Measurements from ENCODE around the gene RASSF4. TPM values are rescaled to one million over a fixed set of nuclear protein-coding genes. Genes with fewer than 3 reads are reported as not detected.

Gene RASSF4
- total RNA-seq, 2 experiments from 2014 or later = 1.1 to 2.2 TPM

DNA sequence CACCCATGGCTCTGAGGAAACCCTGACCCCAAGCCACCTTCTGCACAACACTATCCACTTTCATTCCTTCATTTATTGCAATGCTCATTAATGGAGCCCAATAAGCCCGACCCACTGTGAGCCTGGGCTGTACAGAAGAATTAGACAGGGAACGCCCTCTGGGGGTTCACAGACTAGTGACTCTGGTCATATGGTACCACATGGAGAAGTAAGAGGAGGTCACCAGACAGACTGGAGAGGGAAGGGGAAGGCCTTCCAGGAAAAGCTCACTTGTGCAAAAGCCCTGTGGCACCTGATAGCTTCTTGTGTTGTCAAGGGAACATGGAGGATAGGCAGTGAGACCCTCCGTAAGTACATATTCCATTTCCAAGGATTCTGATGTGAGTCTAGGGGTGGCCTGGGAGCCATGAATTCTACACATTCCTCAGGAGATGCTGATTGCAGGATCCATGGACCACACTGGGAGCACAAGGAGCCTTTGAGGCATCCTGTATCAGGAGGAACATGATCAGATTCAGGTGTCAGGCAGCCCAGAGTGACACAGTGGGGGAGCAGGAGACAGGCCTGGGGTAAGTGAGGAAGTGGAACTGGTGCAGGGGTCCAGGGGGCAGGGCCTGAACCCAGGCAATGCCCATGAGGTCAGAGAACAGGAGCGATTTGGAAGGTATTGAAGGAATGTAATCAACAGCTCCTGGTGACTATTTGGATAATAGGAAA, 28.5 kb upstream of the RASSF4 start:
- no peaks in the 10 kb centered on the region for H3K9me3 Mint-ChIP-seq
- no peak for DNase-seq
- intact Hi-C loops (cut with micrococcal nuclease) = loop anchor here (10.0 kb wide), 1 partner anchor 304 kb away; no protein-coding TSS in a partner anchor
- no peak overlapping the region for H3K27ac Mint-ChIP-seq
- peaks cover 5% of the 10 kb centered on the region for H3K4me1 Mint-ChIP-seq (ENCODE audit: low read depth)
- no peak overlapping the region for H3K4me3 Mint-ChIP-seq
- H3K36me3 Mint-ChIP-seq (ENCODE audit: low read depth) = no peaks in the 10 kb centered on the region
- CTCF ChIA-PET = interaction anchor here (0.6 to 2.4 kb wide), 4 partner anchors 18 to 72 kb away, joined by 3 to 12 read pairs (median 6); no protein-coding TSS in a partner anchor
- H3K27me3 Mint-ChIP-seq (ENCODE audit: low read depth) = no peaks in the 10 kb centered on the region

DNA sequence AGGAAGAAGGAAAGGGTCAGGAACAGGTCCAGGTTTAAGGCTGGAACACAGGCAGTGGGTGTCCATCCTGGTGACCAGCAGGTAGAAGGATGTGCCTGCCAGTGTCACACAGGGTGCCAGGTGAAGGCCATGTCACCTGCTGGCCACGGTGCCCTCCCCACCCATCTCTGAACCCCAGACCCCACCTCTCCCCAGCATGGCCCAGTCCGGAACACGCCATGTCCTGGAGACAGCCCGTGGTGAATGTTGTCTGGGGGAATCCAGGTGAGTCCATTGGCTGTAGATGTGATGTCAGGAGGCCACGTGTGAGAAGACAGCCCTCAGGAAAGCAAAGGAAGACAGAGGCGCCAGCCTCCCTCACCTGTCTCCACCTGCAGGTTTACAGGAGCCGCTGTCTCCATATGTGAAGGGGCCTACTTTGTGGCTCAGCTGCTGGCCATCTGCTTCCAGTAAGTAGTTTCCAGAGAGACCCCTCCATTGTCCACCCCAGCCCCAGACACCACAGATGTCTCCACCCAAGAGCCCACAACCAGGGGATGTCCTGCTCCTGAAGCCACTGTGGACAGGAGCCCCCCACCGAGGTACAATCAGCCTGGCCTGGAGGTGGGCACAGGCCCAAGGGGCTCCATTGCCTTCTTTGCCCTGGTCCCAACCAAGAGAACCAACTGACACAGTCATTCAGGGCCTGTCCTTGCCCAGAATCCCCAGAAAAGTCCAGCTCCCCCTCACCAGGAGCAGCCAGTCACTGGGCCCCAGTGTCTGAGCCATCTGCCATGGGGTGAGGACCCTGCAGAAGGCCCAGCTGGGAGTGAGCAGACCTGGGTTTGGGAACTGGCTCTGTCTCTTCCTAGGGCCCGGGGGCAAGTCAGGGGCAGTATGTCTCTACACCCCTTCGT, 27.7 kb upstream of the RASSF4 start:
- Mint-ChIP-seq H3K27ac (no peak overlapping the region), H3K27me3 (ENCODE audit: low read depth) (no peaks in the 10 kb centered on the region), H3K36me3 (ENCODE audit: low read depth) (no peaks in the 10 kb centered on the region), H3K4me1 (ENCODE audit: low read depth) (peaks cover 7% of the 10 kb centered on the region), H3K4me3 (no peak overlapping the region), H3K9me3 (no peaks in the 10 kb centered on the region)
- intact Hi-C loops (cut with micrococcal nuclease) = loop anchor here (1.0 to 10.0 kb wide), 4 partner anchors 27 to 303 kb away; partner anchors contain the start of gene RASSF4
- DNase-seq = no peak
- CTCF ChIA-PET = interaction anchor here (0.5 to 3.4 kb wide), 18 partner anchors 9 to 317 kb away, joined by 3 to 35 read pairs (median 4); no protein-coding TSS in a partner anchor

DNA sequence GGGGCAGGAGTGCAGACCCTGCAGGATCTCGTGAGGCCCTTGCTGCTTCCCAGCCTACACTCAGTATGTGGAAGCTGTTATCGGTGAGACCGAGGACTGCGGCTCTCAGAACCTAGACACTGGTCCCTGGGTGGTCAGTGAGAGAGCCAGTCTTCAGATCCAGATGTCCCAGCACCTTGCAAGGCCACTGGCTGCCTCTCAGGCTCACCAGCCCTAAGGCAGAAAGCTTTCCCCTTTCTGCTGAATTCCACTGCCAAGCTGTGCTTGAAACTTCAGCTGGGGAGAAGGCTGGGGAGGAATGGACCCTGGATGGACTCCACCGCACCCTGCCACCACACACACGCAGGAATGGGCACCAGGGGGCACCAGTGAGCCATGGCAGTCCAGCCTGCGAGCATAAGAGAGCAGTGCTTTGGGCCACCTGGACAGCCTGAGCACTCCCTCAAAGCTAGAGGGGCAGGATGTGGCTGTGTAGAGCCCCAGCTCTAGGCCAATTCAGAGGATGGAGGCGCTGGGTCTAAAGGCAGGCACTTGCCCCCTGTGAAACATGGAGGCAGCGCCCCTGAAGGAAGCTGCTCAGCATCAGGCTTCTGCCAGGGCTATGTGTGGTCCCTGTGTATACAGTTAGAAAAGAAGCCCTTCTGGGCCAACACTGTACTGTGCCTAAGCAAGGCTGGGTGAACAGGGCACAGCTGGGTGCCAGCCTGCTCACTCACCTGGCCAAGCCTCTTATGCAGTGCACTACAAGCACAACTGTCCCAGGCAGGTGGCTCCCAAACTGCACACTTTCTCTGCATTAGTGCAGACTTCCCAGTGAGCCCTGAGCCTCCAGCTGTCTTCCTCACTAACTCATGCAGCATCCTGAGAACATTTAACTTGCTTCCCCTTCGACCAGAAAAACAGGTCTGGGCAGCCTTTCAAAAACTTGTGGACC, 26.8 kb upstream of the RASSF4 start:
- CTCF ChIA-PET = interaction anchor here (0.5 to 3.4 kb wide), 27 partner anchors 10 to 316 kb away, joined by 3 to 35 read pairs (median 4); partner anchors contain the start of gene DEPP1
- Mint-ChIP-seq H3K36me3 (ENCODE audit: low read depth) (no peaks in the 10 kb centered on the region), H3K9me3 (no peaks in the 10 kb centered on the region), H3K4me1 (ENCODE audit: low read depth) (peaks cover 7% of the 10 kb centered on the region), H3K27me3 (ENCODE audit: low read depth) (peaks cover 4% of the 10 kb centered on the region), H3K27ac (no peak overlapping the region), H3K4me3 (no peak overlapping the region)
- intact Hi-C loops (cut with micrococcal nuclease) = loop anchor here (1.0 to 10.0 kb wide), 4 partner anchors 26 to 302 kb away; partner anchors contain the start of gene RASSF4
- peak; percentile 91 for DNase-seq

DNA sequence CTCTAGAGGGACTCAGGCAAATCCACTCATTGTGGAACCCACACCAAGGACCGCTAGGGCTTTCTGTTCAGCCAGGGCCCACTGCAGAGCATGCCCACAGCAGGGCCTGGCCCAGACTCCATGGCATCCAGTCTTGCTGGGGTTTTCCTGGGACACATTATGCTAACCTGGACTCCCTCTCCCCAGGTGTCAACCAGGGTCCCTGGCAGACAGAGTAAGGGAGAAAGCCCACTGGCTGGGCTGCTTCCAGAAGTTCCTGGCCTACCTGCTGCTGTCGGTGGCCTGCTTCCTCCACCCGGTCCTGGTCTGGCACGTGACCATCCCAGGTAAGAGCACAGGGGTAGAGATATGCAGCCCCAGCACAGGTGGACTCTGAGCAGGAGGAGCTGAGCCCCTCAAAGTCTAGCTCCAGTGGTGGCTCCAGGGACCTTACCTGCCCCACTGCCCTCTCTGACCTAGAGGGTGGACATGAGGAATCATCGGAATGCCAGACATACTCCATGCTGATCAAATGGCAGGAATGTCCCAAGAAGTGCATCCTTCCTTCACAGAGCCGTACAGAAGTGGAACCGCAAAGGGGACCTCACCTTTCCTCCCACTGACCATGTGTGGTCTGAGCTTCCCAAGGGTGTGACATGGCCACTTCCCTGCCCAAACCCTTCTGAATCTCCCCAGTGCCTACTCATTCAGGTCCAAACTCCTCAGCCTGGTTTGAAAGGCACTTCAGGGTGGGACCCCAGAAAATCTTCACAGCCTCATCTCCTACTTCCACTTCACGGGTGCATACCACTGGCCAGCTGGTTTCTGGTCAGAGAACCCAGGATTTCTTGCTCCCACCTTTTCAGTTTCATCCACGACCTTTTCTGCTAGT, 25.9 kb upstream of the RASSF4 start:
- intact Hi-C loops (cut with micrococcal nuclease) = loop anchor here (2.0 to 10.0 kb wide), 2 partner anchors 25 to 301 kb away; partner anchors contain the start of gene RASSF4
- Mint-ChIP-seq H3K4me1 (ENCODE audit: low read depth) (peaks cover 7% of the 10 kb centered on the region), H3K9me3 (no peaks in the 10 kb centered on the region), H3K27ac (no peak overlapping the region), H3K27me3 (ENCODE audit: low read depth) (peaks cover 4% of the 10 kb centered on the region), H3K4me3 (no peak overlapping the region), H3K36me3 (ENCODE audit: low read depth) (no peaks in the 10 kb centered on the region)
- CTCF ChIA-PET = interaction anchor here (0.7 to 3.4 kb wide), 24 partner anchors 12 to 74 kb away, joined by 3 to 35 read pairs (median 4); partner anchors contain the start of gene DEPP1
- DNase-seq = no peak

DNA sequence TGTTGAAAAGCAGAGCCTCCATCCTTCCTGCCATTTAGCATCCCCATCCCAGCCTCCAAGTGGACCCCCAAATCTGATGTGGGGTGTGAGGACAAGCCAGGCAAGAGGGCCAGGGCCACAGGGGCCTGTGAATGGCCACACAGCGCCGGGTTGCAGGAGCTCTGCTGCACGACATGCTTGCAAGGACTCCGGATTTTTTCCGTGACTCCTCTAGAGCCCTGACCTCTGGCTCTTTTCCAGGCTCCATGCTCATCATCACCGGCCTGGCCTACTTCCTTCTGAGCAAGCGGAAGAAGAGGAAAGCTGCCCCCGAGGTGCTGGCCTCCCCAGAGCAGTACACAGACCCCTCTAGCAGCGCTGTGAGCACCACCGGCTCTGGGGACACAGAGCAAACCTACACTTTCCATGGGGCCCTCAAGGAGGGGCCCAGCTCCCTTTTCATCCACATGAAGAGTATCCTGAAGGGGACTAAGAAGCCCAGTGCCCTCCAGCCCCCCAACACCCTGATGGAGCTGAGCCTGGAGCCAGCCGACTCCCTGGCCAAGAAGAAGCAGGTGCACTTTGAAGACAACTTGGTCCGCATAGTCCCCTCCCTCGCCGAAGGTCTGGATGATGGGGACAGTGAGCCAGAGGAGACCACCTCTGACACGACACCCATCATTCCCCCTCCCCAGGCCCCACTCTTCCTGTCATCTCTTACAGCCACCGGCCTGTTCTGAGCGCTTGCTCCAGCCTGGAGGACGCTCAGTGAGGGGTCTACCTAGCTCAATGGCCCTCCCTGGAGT, 25.0 kb upstream of the RASSF4 start:
- no peaks in the 10 kb centered on the region for H3K36me3 Mint-ChIP-seq (ENCODE audit: low read depth)
- H3K4me3 Mint-ChIP-seq = no peak overlapping the region
- peaks cover 2% of the 10 kb centered on the region for H3K9me3 Mint-ChIP-seq
- intact Hi-C loops (cut with micrococcal nuclease) = loop anchor here (10.0 kb wide), 1 partner anchor 300 kb away; no protein-coding TSS in a partner anchor
- H3K4me1 Mint-ChIP-seq (ENCODE audit: low read depth) = peaks cover 7% of the 10 kb centered on the region
- peaks cover 4% of the 10 kb centered on the region for H3K27me3 Mint-ChIP-seq (ENCODE audit: low read depth)
- no peak overlapping the region for H3K27ac Mint-ChIP-seq
- CTCF ChIA-PET = interaction anchor here (1.0 to 3.4 kb wide), 4 partner anchors 11 to 41 kb away, joined by 3 to 35 read pairs (median 14); no protein-coding TSS in a partner anchor
- no peak for DNase-seq

DNA sequence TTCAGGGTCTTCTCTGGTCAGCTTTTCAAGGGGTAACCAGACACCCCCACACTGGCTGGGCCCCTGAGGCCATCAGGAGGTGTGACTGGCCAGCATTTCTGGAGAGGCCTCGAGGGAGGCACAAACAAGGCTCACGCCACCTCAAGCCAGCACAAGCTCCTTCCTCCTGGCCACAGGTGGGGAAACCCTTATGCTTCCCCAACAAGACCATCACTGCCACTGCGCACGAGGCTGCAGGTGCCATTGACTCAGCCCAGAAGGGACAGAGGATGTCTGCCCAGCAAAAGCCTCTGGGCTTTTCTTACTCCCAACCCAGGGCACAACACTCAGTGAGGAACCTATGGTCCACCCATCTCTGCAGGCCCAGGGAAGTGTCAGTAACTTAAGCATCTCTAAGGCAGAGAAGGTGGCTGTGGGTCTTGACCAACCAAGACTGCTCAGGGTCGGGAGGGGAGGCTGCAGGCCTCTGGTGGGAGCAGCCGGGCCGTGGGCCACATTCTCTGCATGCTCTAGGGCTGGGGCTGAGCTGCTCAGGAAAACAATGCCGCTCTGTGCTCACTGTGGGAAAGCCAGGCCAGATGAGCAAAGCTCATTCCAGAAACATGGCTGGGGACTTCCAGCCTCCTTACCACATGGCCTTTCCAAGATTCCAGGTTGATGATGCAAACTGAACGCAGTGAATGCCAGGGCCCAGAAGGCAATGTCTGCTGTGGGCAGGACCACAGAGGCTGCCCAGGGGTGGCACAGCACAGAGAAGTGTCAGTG, 24.2 kb upstream of the RASSF4 start:
- Mint-ChIP-seq H3K36me3 (ENCODE audit: low read depth) (no peaks in the 10 kb centered on the region), H3K27me3 (ENCODE audit: low read depth) (peaks cover 7% of the 10 kb centered on the region), H3K4me1 (ENCODE audit: low read depth) (peaks cover 7% of the 10 kb centered on the region), H3K9me3 (peaks cover 2% of the 10 kb centered on the region), H3K4me3 (no peak overlapping the region), H3K27ac (no peak overlapping the region)
- DNase-seq = no peak
- CTCF ChIA-PET = interaction anchor here (1.0 to 3.4 kb wide), 2 partner anchors 10 to 32 kb away, joined by 3 to 26 read pairs; no protein-coding TSS in a partner anchor
- intact Hi-C loops (cut with micrococcal nuclease) = loop anchor here (10.0 kb wide), 1 partner anchor 299 kb away; no protein-coding TSS in a partner anchor

DNA sequence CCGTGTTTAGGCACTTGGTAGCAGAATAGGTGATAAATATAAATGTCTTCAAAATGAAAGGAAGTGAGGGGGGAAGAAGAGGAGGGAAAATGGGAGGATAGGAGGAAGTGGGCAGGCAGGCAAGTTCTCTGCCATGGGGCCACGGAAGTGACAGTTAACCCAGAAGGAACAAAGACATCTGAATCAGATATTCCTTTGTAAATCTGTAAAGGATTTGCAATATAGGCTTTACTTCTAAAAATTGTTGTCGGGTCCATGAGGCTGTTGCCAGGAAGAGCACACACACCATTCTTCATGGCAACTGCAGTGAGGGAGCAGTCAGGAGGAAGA, 23.7 kb upstream of the RASSF4 start:
- CTCF ChIA-PET = no interaction called here
- no peaks in the 10 kb centered on the region for H3K36me3 Mint-ChIP-seq (ENCODE audit: low read depth)
- H3K27me3 Mint-ChIP-seq (ENCODE audit: low read depth) = peaks cover 7% of the 10 kb centered on the region
- no peak for DNase-seq
- H3K4me3 Mint-ChIP-seq = no peak overlapping the region
- intact Hi-C loops (cut with micrococcal nuclease) = loop anchor here (10.0 kb wide), 1 partner anchor 299 kb away; no protein-coding TSS in a partner anchor
- no peak overlapping the region for H3K27ac Mint-ChIP-seq
- H3K9me3 Mint-ChIP-seq = peaks cover 2% of the 10 kb centered on the region
- H3K4me1 Mint-ChIP-seq (ENCODE audit: low read depth) = peaks cover 7% of the 10 kb centered on the region

DNA sequence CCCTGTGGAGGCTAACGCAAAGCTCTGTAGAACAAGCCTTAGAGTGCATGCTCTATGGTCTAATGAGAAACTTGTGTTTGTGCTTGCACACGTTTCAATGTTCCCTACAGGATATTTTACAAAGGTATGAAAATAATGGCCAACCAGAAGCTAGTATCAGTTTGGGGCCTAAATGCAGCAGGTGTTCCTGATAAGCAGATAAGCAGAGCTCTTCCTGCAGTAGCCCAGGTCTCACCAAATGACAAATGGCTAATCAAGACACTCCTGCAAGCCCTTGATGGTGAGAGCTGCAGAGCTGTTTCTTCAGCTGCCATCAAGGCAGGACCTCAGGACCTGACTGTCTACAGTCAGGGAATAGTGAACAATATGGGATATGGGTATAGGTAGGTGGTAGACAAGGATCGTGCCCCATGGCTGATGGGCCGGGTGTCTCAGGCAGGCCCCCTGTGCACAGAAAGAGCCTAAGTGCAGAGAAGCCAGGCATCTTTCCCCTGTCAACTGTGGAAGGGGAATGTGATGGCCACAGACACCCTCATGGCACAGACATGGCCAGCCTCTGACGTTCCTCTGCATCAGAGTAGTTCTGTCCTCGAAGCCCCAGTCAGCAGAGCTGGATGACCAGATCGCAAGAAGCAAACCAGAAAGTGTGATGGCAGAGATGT, 23.2 kb upstream of the RASSF4 start:
- Mint-ChIP-seq H3K4me1 (ENCODE audit: low read depth) (peaks cover 7% of the 10 kb centered on the region), H3K36me3 (ENCODE audit: low read depth) (no peaks in the 10 kb centered on the region), H3K27me3 (ENCODE audit: low read depth) (peaks cover 11% of the 10 kb centered on the region), H3K4me3 (no peak overlapping the region), H3K27ac (no peak overlapping the region), H3K9me3 (peaks cover 2% of the 10 kb centered on the region)
- DNase-seq = no peak
- CTCF ChIA-PET = no interaction called here
- intact Hi-C loops (cut with micrococcal nuclease) = loop anchor here (10.0 kb wide), 1 partner anchor 298 kb away; no protein-coding TSS in a partner anchor

DNA sequence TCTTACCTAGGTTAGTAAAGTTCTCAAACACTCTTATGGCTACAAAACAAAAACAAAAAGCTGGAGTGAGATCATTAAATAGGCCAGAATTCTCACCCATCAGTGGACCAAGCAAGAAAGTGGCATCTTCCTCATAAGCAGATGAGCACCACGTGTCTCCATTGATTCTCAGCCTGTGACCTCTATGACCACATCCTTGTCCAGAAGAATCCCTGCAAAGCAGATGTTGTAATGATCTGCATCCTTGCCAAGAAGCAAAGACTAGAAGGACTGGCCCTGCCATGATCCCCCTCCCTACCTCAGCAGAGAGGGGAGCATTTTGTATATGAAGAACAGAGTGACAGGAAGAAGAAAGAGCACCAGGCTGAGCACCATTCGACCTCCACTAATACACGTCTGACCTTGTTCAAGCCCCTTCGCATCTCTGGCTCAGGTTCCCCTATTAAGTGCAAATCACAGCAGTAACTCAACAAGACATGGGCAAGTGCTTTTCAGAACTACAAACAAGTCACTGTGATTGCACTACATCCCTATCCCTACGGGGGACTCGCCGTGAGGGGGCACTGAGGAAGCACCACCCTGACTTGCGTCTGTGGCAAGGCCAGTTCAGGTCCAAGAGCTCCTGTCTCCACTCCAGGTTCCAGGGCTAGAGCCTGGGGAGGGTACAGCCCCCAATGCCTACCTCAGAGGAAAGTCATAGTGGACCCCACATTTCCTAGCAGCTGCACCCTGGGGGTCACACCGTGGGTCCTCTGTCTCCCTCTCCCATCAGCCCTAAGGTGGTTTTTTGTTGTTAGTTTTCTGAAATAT, 22.2 kb upstream of the RASSF4 start:
- Mint-ChIP-seq H3K4me3 (no peak overlapping the region), H3K9me3 (peaks cover 2% of the 10 kb centered on the region), H3K27ac (no peak overlapping the region), H3K36me3 (ENCODE audit: low read depth) (no peaks in the 10 kb centered on the region), H3K27me3 (ENCODE audit: low read depth) (peaks cover 12% of the 10 kb centered on the region), H3K4me1 (ENCODE audit: low read depth) (peaks cover 7% of the 10 kb centered on the region)
- intact Hi-C loops (cut with micrococcal nuclease) = loop anchor here (10.0 kb wide), 1 partner anchor 297 kb away; no protein-coding TSS in a partner anchor
- no peak for DNase-seq
- CTCF ChIA-PET = no interaction called here

All from activated naive CD4-positive, alpha-beta T cell treated with anti-CD3 and anti-CD28 coated beads for 36 hours (primary cell).